HEK293 (cell line): ENCODE measurements around the gene M6PR.

Source experiments
- CTCF ChIA-PET: fragments of 350-600 bp; formaldehyde crosslinking; extraction: SDS; loops from one replicate; lab custom pipeline; 2021; ENCODE audit warnings: antibody characterized with exemption; lab: Yijun Ruan, JAX
- POLR2A ChIA-PET: fragments of 300-600 bp; formaldehyde crosslinking; extraction: SDS; loops from one replicate; lab custom pipeline; 2020; ENCODE audit warnings: antibody characterized with exemption, inconsistent platforms; lab: Yijun Ruan, JAX
- H3K27ac ChIP-seq: fragments of 200-500 bp; sonication (Bioruptor generic); 2 replicates; pipeline ENCODE4 v1.5.1; 2014; ENCODE audit warnings: low read depth, low read length, control low read depth, inconsistent platforms; ENCODE audit errors: extremely low read depth
- H3K36me3 ChIP-seq, 2 experiments: fragments of 200-500 bp in 1 of 2; sonication (Bioruptor generic) in 1 of 2; 1 replicate in 1 of 2; 2 replicates in 1 of 2; pipeline ENCODE4 v1.5.1; 2014 to 2017; ENCODE audit warnings: inconsistent platforms in 2 of 2, low read length in 2 of 2; ENCODE audit not compliant: control insufficient read depth in 2 of 2, insufficient read depth in 1 of 2
- H3K4me1 ChIP-seq: fragments of 200-500 bp; sonication (Bioruptor generic); 2 replicates; pipeline ENCODE4 v1.5.1; 2014; ENCODE audit warnings: mild to moderate bottlenecking, low read length, inconsistent platforms; ENCODE audit not compliant: control insufficient read depth, insufficient read depth
- H3K4me3 ChIP-seq: 2 replicates; pipeline ENCODE4 v1.5.1; 2011; ENCODE audit warnings: low read depth, mild to moderate bottlenecking, control low read depth, low read length, moderate library complexity
- H3K9me3 ChIP-seq: fragments of 200-500 bp; sonication (Bioruptor generic); 2 replicates; pipeline ENCODE4 v1.5.1; 2014; ENCODE audit warnings: low read depth, low read length, inconsistent platforms; ENCODE audit not compliant: control insufficient read depth, insufficient read depth
- FEZF1 ChIP-seq: fragments of 450-650 bp; formaldehyde crosslinking; IDR thresholded peaks from 2 replicates; pipeline ENCODE4 v1.5.1; 2016; ENCODE audit warnings: missing biosample characterization, missing genetic modification characterization
- KLF7 ChIP-seq: fragments of 450-650 bp; formaldehyde crosslinking; IDR thresholded peaks from 2 replicates; pipeline ENCODE4 v1.5.1; 2016; ENCODE audit warnings: missing biosample characterization, missing genetic modification characterization, borderline replicate concordance
- KLF8 ChIP-seq: fragments of 450-650 bp; formaldehyde crosslinking; IDR thresholded peaks from 2 replicates; pipeline ENCODE4 v1.5.1; 2016; ENCODE audit warnings: missing biosample characterization, missing genetic modification characterization
- PRDM1 ChIP-seq: fragments of 450-650 bp; formaldehyde crosslinking; IDR thresholded peaks from 2 replicates; pipeline ENCODE4; 2016; ENCODE audit warnings: missing biosample characterization, missing genetic modification characterization
- PRDM6 ChIP-seq: fragments of 450-650 bp; formaldehyde crosslinking; IDR thresholded peaks from 2 replicates; pipeline ENCODE4 v1.5.1; 2017; ENCODE audit warnings: missing biosample characterization, missing genetic modification characterization
- SCRT2 ChIP-seq: fragments of 450-650 bp; formaldehyde crosslinking; IDR thresholded peaks from 2 replicates; pipeline ENCODE4 v1.5.1; 2016; ENCODE audit warnings: missing biosample characterization, missing genetic modification characterization
- ZBTB8A ChIP-seq: fragments of 450-650 bp; formaldehyde crosslinking; IDR thresholded peaks from 2 replicates; pipeline ENCODE4 v1.5.1; 2016; ENCODE audit warnings: missing biosample characterization, missing genetic modification characterization
- ZNF114 ChIP-seq: fragments of 450-650 bp; formaldehyde crosslinking; IDR thresholded peaks from 2 replicates; pipeline ENCODE4 v1.5.0; 2017; ENCODE audit warnings: missing biosample characterization, missing genetic modification characterization
- ZNF132 ChIP-seq: fragments of 450-650 bp; formaldehyde crosslinking; IDR thresholded peaks from 2 replicates; pipeline ENCODE4 v1.5.1; 2017; ENCODE audit warnings: missing biosample characterization, missing genetic modification characterization, borderline replicate concordance
- ZNF157 ChIP-seq: fragments of 450-650 bp; formaldehyde crosslinking; IDR thresholded peaks from 2 replicates; pipeline ENCODE4 v1.5.1; 2016; ENCODE audit warnings: missing biosample characterization, missing genetic modification characterization
- ZNF184 ChIP-seq: fragments of 450-650 bp; IDR thresholded peaks from 2 replicates; pipeline ENCODE4 v1.5.1; 2018; ENCODE audit warnings: missing biosample characterization, mild to moderate bottlenecking, missing genetic modification characterization
- ZNF248 ChIP-seq: fragments of 450-650 bp; formaldehyde crosslinking; IDR thresholded peaks from 2 replicates; pipeline ENCODE4 v1.5.1; 2017; ENCODE audit warnings: missing biosample characterization, missing genetic modification characterization
- ZNF398 ChIP-seq: fragments of 450-650 bp; formaldehyde crosslinking; IDR thresholded peaks from 2 replicates; pipeline ENCODE4 v1.5.1; 2017; ENCODE audit warnings: missing biosample characterization, missing genetic modification characterization
- ZNF510 ChIP-seq: fragments of 450-650 bp; formaldehyde crosslinking; IDR thresholded peaks from 2 replicates; pipeline ENCODE4 v1.5.1; 2018; ENCODE audit warnings: mild to moderate bottlenecking, missing genetic modification characterization, missing biosample characterization; ENCODE audit not compliant: insufficient replicate concordance
- ZNF514 ChIP-seq: fragments of 450-650 bp; formaldehyde crosslinking; IDR thresholded peaks from 2 replicates; pipeline ENCODE4 v1.5.1; 2016; ENCODE audit warnings: missing biosample characterization, missing genetic modification characterization
- ZNF677 ChIP-seq: fragments of 450-650 bp; IDR thresholded peaks from 2 replicates; pipeline ENCODE4 v1.5.0; 2018; ENCODE audit warnings: missing biosample characterization, mild to moderate bottlenecking, missing genetic modification characterization, moderate library complexity
- TF ChIP-seq, protein P1 (sequence below): fragments of 450-650 bp; formaldehyde crosslinking; IDR thresholded peaks from 2 replicates; pipeline ENCODE4 v1.5.1; 2016; ENCODE audit warnings: missing biosample characterization, missing genetic modification characterization
- TF ChIP-seq, protein P2 (sequence below): fragments of 450-650 bp; formaldehyde crosslinking; IDR thresholded peaks from 2 replicates; pipeline ENCODE4 v1.5.1; 2016; ENCODE audit warnings: missing biosample characterization, missing genetic modification characterization
- TF ChIP-seq, protein P3 (sequence below): fragments of 450-650 bp; formaldehyde crosslinking; IDR thresholded peaks from 2 replicates; pipeline ENCODE4 v1.5.1; 2016; ENCODE audit warnings: missing biosample characterization, missing genetic modification characterization

M6PR gene

DNA sequence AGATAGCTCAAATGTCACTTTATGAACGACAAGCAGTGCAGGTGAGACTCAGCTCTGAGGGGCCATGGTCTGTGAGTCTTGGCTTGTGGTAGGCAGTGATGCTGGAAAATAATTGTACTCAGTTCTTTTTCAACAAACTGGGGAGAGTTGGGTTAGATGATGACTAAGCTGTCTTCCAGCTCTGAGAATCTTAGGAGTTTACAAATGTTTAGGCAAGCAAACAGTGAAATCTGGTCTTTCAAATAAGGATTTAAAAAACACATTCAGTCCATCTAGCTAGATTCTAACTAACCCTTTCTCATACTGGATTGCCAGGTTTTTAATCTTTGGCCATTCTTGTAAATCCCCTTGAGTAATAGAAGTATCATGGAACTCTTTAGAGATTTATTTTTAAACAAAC is 31.7 kb downstream of the M6PR start (continued):
- TF ChIP-seq ZNF398 (tag by site-specific recombination) (no peak), PRDM1 (tag by site-specific recombination) (no peak)

- ChIA-PET POLR2A (interaction anchor here (0.8 kb wide), 1 partner anchor 33 kb away, joined by 3 read pairs; the partner anchor contains the start of gene M6PR), CTCF (interaction anchor here (1.0 to 5.1 kb wide), 2 partner anchors 26 to 133 kb away, joined by 3 to 21 read pairs; no protein-coding TSS in a partner anchor)
- peaks cover 13% of the 10 kb centered on the region for H3K4me1 ChIP-seq
- H3K9me3 ChIP-seq = no peaks in the 10 kb centered on the region
- H3K36me3 ChIP-seq = peaks cover 17 to 30% of the 10 kb centered on the region in 2 experiments
- TF ChIP-seq SCRT2 (peak; percentile 89), ZNF510 (tag by site-specific recombination) (no peak), ZNF132 (tag by site-specific recombination) (no peak), ZBTB8A (tag by site-specific recombination) (no peak)
- no peak overlapping the region for H3K4me3 ChIP-seq
- no peak overlapping the region for H3K27ac ChIP-seq
Observed at GRCh38 chr12:8917031-8917430, 32.4 kb downstream of the M6PR start.

DNA sequence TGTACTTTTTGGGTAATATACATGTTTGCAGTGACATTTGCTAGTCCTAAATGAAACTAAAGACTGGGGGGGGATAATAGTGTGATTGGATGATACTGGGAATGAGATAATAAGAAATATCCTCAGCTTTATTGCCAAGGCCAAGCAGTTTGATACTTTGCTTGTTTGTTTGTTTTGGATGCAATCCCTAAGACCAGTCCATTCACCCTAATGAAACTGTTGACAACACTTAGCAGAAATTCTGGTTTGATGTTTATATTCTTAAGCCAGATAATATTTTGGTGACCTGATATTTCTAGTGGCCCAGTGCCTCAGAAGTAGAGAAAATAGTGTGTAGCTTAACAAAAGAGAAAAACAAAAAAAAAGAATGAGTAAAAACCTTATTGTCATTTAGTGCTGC is 33.3 kb downstream of the M6PR start:
- peaks cover 13% of the 10 kb centered on the region for H3K4me1 ChIP-seq
- ChIA-PET CTCF (interaction anchor here (1.0 to 5.1 kb wide), 3 partner anchors 26 to 134 kb away, joined by 3 to 21 read pairs (median 8); no protein-coding TSS in a partner anchor), POLR2A (interaction anchor here (2.7 kb wide), 1 partner anchor 33 kb away, joined by 21 read pairs; the partner anchor contains the start of gene M6PR)
- no peaks in the 10 kb centered on the region for H3K9me3 ChIP-seq
- no peak overlapping the region for H3K4me3 ChIP-seq
- peaks cover 17 to 22% of the 10 kb centered on the region in 2 experiments for H3K36me3 ChIP-seq
- H3K27ac ChIP-seq = no peak overlapping the region
- no peak for TF ChIP-seq ZNF248
- TF ChIP-seq PRDM6 = peak; percentile 54

GRCh38 chr12:8914716-8915526 is 34.5 kb downstream of the M6PR start:
- Histone ChIP-seq H3K9me3 (no peaks in the 10 kb centered on the region), H3K27ac (peak overlapping the region; percentile 68; the same call in 1 of the 2 replicates), H3K4me1 (peaks cover 13% of the 10 kb centered on the region), H3K4me3 (peak overlapping the region; percentile 68), H3K36me3 (peaks cover 12 to 14% of the 10 kb centered on the region in 2 experiments)
- ChIA-PET CTCF (interaction anchor here (0.5 to 5.1 kb wide), 5 partner anchors 24 to 134 kb away, joined by 3 to 21 read pairs (median 4); partner anchors contain the start of gene M6PR), POLR2A (interaction anchor here (0.5 to 2.7 kb wide), 4 partner anchors 34 to 233 kb away, joined by 3 to 21 read pairs (median 3); partner anchors contain the start of gene M6PR)
- TF ChIP-seq, protein P1, sequence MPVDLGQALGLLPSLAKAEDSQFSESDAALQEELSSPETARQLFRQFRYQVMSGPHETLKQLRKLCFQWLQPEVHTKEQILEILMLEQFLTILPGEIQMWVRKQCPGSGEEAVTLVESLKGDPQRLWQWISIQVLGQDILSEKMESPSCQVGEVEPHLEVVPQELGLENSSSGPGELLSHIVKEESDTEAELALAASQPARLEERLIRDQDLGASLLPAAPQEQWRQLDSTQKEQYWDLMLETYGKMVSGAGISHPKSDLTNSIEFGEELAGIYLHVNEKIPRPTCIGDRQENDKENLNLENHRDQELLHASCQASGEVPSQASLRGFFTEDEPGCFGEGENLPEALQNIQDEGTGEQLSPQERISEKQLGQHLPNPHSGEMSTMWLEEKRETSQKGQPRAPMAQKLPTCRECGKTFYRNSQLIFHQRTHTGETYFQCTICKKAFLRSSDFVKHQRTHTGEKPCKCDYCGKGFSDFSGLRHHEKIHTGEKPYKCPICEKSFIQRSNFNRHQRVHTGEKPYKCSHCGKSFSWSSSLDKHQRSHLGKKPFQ (tag by site-specific recombination) = no peak
- TF ChIP-seq ZNF157 (tag by site-specific recombination) (no peak), ZNF677 (tag by site-specific recombination) (no peak), ZNF184 (tag by site-specific recombination) (no peak), ZNF514 (tag by site-specific recombination) (no peak), KLF7 (tag by site-specific recombination) (no peak), KLF8 (tag by site-specific recombination) (peak; percentile 80), ZNF114 (no peak), FEZF1 (tag by site-specific recombination) (peak; percentile 57)
- TF ChIP-seq, protein P2, sequence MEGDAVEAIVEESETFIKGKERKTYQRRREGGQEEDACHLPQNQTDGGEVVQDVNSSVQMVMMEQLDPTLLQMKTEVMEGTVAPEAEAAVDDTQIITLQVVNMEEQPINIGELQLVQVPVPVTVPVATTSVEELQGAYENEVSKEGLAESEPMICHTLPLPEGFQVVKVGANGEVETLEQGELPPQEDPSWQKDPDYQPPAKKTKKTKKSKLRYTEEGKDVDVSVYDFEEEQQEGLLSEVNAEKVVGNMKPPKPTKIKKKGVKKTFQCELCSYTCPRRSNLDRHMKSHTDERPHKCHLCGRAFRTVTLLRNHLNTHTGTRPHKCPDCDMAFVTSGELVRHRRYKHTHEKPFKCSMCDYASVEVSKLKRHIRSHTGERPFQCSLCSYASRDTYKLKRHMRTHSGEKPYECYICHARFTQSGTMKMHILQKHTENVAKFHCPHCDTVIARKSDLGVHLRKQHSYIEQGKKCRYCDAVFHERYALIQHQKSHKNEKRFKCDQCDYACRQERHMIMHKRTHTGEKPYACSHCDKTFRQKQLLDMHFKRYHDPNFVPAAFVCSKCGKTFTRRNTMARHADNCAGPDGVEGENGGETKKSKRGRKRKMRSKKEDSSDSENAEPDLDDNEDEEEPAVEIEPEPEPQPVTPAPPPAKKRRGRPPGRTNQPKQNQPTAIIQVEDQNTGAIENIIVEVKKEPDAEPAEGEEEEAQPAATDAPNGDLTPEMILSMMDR (tag by site-specific recombination) = no peak
- TF ChIP-seq, protein P3, sequence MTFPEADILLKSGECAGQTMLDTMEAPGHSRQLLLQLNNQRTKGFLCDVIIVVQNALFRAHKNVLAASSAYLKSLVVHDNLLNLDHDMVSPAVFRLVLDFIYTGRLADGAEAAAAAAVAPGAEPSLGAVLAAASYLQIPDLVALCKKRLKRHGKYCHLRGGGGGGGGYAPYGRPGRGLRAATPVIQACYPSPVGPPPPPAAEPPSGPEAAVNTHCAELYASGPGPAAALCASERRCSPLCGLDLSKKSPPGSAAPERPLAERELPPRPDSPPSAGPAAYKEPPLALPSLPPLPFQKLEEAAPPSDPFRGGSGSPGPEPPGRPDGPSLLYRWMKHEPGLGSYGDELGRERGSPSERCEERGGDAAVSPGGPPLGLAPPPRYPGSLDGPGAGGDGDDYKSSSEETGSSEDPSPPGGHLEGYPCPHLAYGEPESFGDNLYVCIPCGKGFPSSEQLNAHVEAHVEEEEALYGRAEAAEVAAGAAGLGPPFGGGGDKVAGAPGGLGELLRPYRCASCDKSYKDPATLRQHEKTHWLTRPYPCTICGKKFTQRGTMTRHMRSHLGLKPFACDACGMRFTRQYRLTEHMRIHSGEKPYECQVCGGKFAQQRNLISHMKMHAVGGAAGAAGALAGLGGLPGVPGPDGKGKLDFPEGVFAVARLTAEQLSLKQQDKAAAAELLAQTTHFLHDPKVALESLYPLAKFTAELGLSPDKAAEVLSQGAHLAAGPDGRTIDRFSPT = no peak
